ENCODE data around the gene PNMA8C. TPM values are rescaled to one million over a fixed set of nuclear protein-coding genes. Genes with fewer than 3 reads are reported as not detected.
A peak's percentile ranks its signal among the peaks of the same experiment; 100 is the strongest.

Gene PNMA8C
- total RNA-seq, 1 donor from 2014 or later: 0.52 TPM

GRCh38 chr19:46413262-46414031, 15.3 kb downstream of the PNMA8C start, which contains the start of gene CCDC8:
TSS of gene CCDC8 (minus strand) at chr19:46413564. CDS start at chr19:46412810, 754 bp downstream.
- H3K4me3 ChIP-seq (ENCODE audit: low read length in 3 of 3): peak within 1 kb of the TSS; percentile 61 to 73 (median 70)
- peaks cover 0 to 2% (median 0%) of the 10 kb centered on the region in 3 donors for H3K36me3 ChIP-seq (ENCODE audit: control insufficient read depth in 3 of 3, insufficient read depth in 3 of 3, low read length in 3 of 3)
- peak within 1 kb of the TSS in 2 of 3 donors; percentile 65 to 74 for H3K9ac ChIP-seq (ENCODE audit: low read depth in 1 of 3, low read length in 3 of 3)
- H3K9me3 ChIP-seq (ENCODE audit: control insufficient read depth in 3 of 3, low read length in 3 of 3): no peaks in the 10 kb centered on the region
- peak within 1 kb of the TSS; percentile 54 for H3K27ac ChIP-seq (ENCODE audit: low read depth, low read length)
- H3K4me1 ChIP-seq (ENCODE audit: control insufficient read depth in 3 of 3, insufficient read depth in 3 of 3, low read length in 3 of 3): peaks cover 8 to 12% (median 10%) of the 10 kb centered on the region in 3 donors
- H3K27me3 ChIP-seq (ENCODE audit: control insufficient read depth in 3 of 3, insufficient read depth in 3 of 3, low read length in 3 of 3): peaks cover 31 to 59% (median 53%) of the 10 kb centered on the region in 3 donors

GRCh38 chr19:46412650-46413261, 16.0 kb downstream of the PNMA8C start:
- Histone ChIP-seq H3K4me1 (ENCODE audit: control insufficient read depth in 3 of 3, insufficient read depth in 3 of 3, low read length in 3 of 3) (peaks cover 10 to 13% (median 11%) of the 10 kb centered on the region in 3 donors), H3K27me3 (ENCODE audit: control insufficient read depth in 3 of 3, insufficient read depth in 3 of 3, low read length in 3 of 3) (peaks cover 37 to 66% (median 59%) of the 10 kb centered on the region in 3 donors)

GRCh38 chr19:46411925-46412649, 16.6 kb downstream of the PNMA8C start:
- H3K9me3 ChIP-seq (ENCODE audit: control insufficient read depth in 3 of 3, low read length in 3 of 3): no peaks in the 10 kb centered on the region
- H3K27me3 ChIP-seq (ENCODE audit: control insufficient read depth in 3 of 3, insufficient read depth in 3 of 3, low read length in 3 of 3): peaks cover 42 to 72% (median 62%) of the 10 kb centered on the region in 3 donors
- H3K4me3 ChIP-seq (ENCODE audit: low read length in 3 of 3): peak overlapping the region; percentile 52 to 73 (median 70)
- H3K36me3 ChIP-seq (ENCODE audit: control insufficient read depth in 3 of 3, insufficient read depth in 3 of 3, low read length in 3 of 3): peaks cover 0 to 2% (median 0%) of the 10 kb centered on the region in 3 donors
- peak overlapping the region; percentile 54 for H3K27ac ChIP-seq (ENCODE audit: low read depth, low read length)
- H3K4me1 ChIP-seq (ENCODE audit: control insufficient read depth in 3 of 3, insufficient read depth in 3 of 3, low read length in 3 of 3): peaks cover 10 to 13% (median 11%) of the 10 kb centered on the region in 3 donors
- peak overlapping the region in 2 of 3 donors; percentile 7 to 74 for H3K9ac ChIP-seq (ENCODE audit: low read depth in 1 of 3, low read length in 3 of 3)

More at GRCh38 chr19:46412650-46413261, 16.0 kb downstream of the PNMA8C start:
- Histone ChIP-seq H3K36me3 (ENCODE audit: control insufficient read depth in 3 of 3, insufficient read depth in 3 of 3, low read length in 3 of 3) (peaks cover 0 to 2% (median 0%) of the 10 kb centered on the region in 3 donors), H3K4me3 (ENCODE audit: low read length in 3 of 3) (peak overlapping the region; percentile 61 to 73 (median 70)), H3K9ac (ENCODE audit: low read depth in 1 of 3, low read length in 3 of 3) (peak overlapping the region in 2 of 3 donors; percentile 65 to 74), H3K9me3 (ENCODE audit: control insufficient read depth in 3 of 3, low read length in 3 of 3) (no peaks in the 10 kb centered on the region), H3K27ac (ENCODE audit: low read depth, low read length) (peak overlapping the region; percentile 54)

- Histone ChIP-seq H3K4me1 (ENCODE audit: control insufficient read depth in 3 of 3, insufficient read depth in 3 of 3, low read length in 3 of 3) (peaks cover 10 to 13% (median 11%) of the 10 kb centered on the region in 3 donors), H3K9ac (ENCODE audit: low read depth in 1 of 3, low read length in 3 of 3) (peak overlapping the region in 2 of 3 donors; percentile 7 to 74), H3K4me3 (ENCODE audit: low read length in 3 of 3) (peak overlapping the region; percentile 30 to 70 (median 52)), H3K36me3 (ENCODE audit: control insufficient read depth in 3 of 3, insufficient read depth in 3 of 3, low read length in 3 of 3) (peaks cover 0 to 2% (median 0%) of the 10 kb centered on the region in 3 donors), H3K9me3 (ENCODE audit: control insufficient read depth in 3 of 3, low read length in 3 of 3) (no peaks in the 10 kb centered on the region), H3K27ac (ENCODE audit: low read depth, low read length) (no peak overlapping the region), H3K27me3 (ENCODE audit: control insufficient read depth in 3 of 3, insufficient read depth in 3 of 3, low read length in 3 of 3) (peaks cover 45 to 75% (median 63%) of the 10 kb centered on the region in 3 donors)
These were observed 17.4 kb downstream of the PNMA8C start for GRCh38 chr19:46411088-46411924.

- peaks cover 10 to 13% (median 11%) of the 10 kb centered on the region in 3 donors for H3K4me1 ChIP-seq (ENCODE audit: control insufficient read depth in 3 of 3, insufficient read depth in 3 of 3, low read length in 3 of 3)
These were observed 18.3 kb downstream of the PNMA8C start for GRCh38 chr19:46410205-46411087.

GRCh38 chr19:46409191-46409590, 19.5 kb downstream of the PNMA8C start:
- no peak overlapping the region for H3K4me3 ChIP-seq (ENCODE audit: low read length in 3 of 3)
- no peaks in the 10 kb centered on the region for H3K9me3 ChIP-seq (ENCODE audit: control insufficient read depth in 3 of 3, low read length in 3 of 3)
- H3K27me3 ChIP-seq (ENCODE audit: control insufficient read depth in 3 of 3, insufficient read depth in 3 of 3, low read length in 3 of 3): peaks cover 49 to 85% (median 76%) of the 10 kb centered on the region in 3 donors
- no peak overlapping the region for H3K27ac ChIP-seq (ENCODE audit: low read depth, low read length)
- H3K9ac ChIP-seq (ENCODE audit: low read depth in 1 of 3, low read length in 3 of 3): no peak overlapping the region
- H3K4me1 ChIP-seq (ENCODE audit: control insufficient read depth in 3 of 3, insufficient read depth in 3 of 3, low read length in 3 of 3): peaks cover 17 to 19% (median 18%) of the 10 kb centered on the region in 3 donors
- H3K36me3 ChIP-seq (ENCODE audit: control insufficient read depth in 3 of 3, insufficient read depth in 3 of 3, low read length in 3 of 3): peaks cover 0 to 2% (median 0%) of the 10 kb centered on the region in 3 donors

More at GRCh38 chr19:46410205-46411087, 18.3 kb downstream of the PNMA8C start:
- Histone ChIP-seq H3K27ac (ENCODE audit: low read depth, low read length) (no peak overlapping the region), H3K4me3 (ENCODE audit: low read length in 3 of 3) (no peak overlapping the region), H3K36me3 (ENCODE audit: control insufficient read depth in 3 of 3, insufficient read depth in 3 of 3, low read length in 3 of 3) (peaks cover 0 to 2% (median 0%) of the 10 kb centered on the region in 3 donors), H3K27me3 (ENCODE audit: control insufficient read depth in 3 of 3, insufficient read depth in 3 of 3, low read length in 3 of 3) (peaks cover 52 to 83% (median 70%) of the 10 kb centered on the region in 3 donors), H3K9me3 (ENCODE audit: control insufficient read depth in 3 of 3, low read length in 3 of 3) (no peaks in the 10 kb centered on the region), H3K9ac (ENCODE audit: low read depth in 1 of 3, low read length in 3 of 3) (no peak overlapping the region)

- H3K27me3 ChIP-seq (ENCODE audit: control insufficient read depth in 3 of 3, insufficient read depth in 3 of 3, low read length in 3 of 3): peaks cover 52 to 85% (median 76%) of the 10 kb centered on the region in 3 donors
- H3K4me3 ChIP-seq (ENCODE audit: low read length in 3 of 3): peak overlapping the region in 2 of 3 donors; percentile 45 to 51
- no peak overlapping the region for H3K9ac ChIP-seq (ENCODE audit: low read depth in 1 of 3, low read length in 3 of 3)
- H3K27ac ChIP-seq (ENCODE audit: low read depth, low read length): no peak overlapping the region
- peaks cover 23 to 24% (median 23%) of the 10 kb centered on the region in 3 donors for H3K4me1 ChIP-seq (ENCODE audit: control insufficient read depth in 3 of 3, insufficient read depth in 3 of 3, low read length in 3 of 3)
- no peaks in the 10 kb centered on the region for H3K9me3 ChIP-seq (ENCODE audit: control insufficient read depth in 3 of 3, low read length in 3 of 3)
- peaks cover 0 to 2% (median 0%) of the 10 kb centered on the region in 3 donors for H3K36me3 ChIP-seq (ENCODE audit: control insufficient read depth in 3 of 3, insufficient read depth in 3 of 3, low read length in 3 of 3)
These were observed 20.1 kb downstream of the PNMA8C start for GRCh38 chr19:46408664-46409039.

GRCh38 chr19:46407856-46408663, 20.7 kb downstream of the PNMA8C start:
- peaks cover 47 to 80% (median 71%) of the 10 kb centered on the region in 3 donors for H3K27me3 ChIP-seq (ENCODE audit: control insufficient read depth in 3 of 3, insufficient read depth in 3 of 3, low read length in 3 of 3)

More at GRCh38 chr19:46407856-46408663, 20.7 kb downstream of the PNMA8C start:
- no peaks in the 10 kb centered on the region for H3K9me3 ChIP-seq (ENCODE audit: control insufficient read depth in 3 of 3, low read length in 3 of 3)
- no peak overlapping the region for H3K27ac ChIP-seq (ENCODE audit: low read depth, low read length)
- peaks cover 0 to 2% (median 0%) of the 10 kb centered on the region in 3 donors for H3K36me3 ChIP-seq (ENCODE audit: control insufficient read depth in 3 of 3, insufficient read depth in 3 of 3, low read length in 3 of 3)
- peak overlapping the region in 2 of 3 donors; percentile 45 to 51 for H3K4me3 ChIP-seq (ENCODE audit: low read length in 3 of 3)
- peak overlapping the region in 1 of 3 donors; percentile 50 for H3K9ac ChIP-seq (ENCODE audit: low read depth in 1 of 3, low read length in 3 of 3)
- peaks cover 24 to 25% (median 24%) of the 10 kb centered on the region in 3 donors for H3K4me1 ChIP-seq (ENCODE audit: control insufficient read depth in 3 of 3, insufficient read depth in 3 of 3, low read length in 3 of 3)

Measured in skeletal muscle tissue (tissue), 4 donors.